Subcutaneous adipose tissue (tissue), 4 donors: ENCODE results near the gene EGR1. TPM values are rescaled to one million over a fixed set of nuclear protein-coding genes. Genes with fewer than 3 reads are reported as not detected.

Source experiments
- CTCF ChIP-seq: fragments of 450-650 bp; IDR thresholded peaks from one replicate; pipeline ENCODE4 v1.5.1; 2016; ENCODE audit warnings: low read depth, mild to moderate bottlenecking, control low read depth, antibody characterized with exemption, moderate library complexity
- total RNA-seq, 4 donors: library from RNA; depleted of rRNA; stranded (reverse); fragments of >200 nt; gene quantifications; one replicate each; pipeline ENCODE4 v1.1.0, GENCODE V29; 2016

EGR1 gene
- total RNA-seq, 4 donors from 2014 or later = 2.6 to 21.5 (median 10.4) TPM

GRCh38 chr5:138467711-138468132 is 2.4 kb downstream of the EGR1 start:
- no peak for TF ChIP-seq CTCF

DNA sequence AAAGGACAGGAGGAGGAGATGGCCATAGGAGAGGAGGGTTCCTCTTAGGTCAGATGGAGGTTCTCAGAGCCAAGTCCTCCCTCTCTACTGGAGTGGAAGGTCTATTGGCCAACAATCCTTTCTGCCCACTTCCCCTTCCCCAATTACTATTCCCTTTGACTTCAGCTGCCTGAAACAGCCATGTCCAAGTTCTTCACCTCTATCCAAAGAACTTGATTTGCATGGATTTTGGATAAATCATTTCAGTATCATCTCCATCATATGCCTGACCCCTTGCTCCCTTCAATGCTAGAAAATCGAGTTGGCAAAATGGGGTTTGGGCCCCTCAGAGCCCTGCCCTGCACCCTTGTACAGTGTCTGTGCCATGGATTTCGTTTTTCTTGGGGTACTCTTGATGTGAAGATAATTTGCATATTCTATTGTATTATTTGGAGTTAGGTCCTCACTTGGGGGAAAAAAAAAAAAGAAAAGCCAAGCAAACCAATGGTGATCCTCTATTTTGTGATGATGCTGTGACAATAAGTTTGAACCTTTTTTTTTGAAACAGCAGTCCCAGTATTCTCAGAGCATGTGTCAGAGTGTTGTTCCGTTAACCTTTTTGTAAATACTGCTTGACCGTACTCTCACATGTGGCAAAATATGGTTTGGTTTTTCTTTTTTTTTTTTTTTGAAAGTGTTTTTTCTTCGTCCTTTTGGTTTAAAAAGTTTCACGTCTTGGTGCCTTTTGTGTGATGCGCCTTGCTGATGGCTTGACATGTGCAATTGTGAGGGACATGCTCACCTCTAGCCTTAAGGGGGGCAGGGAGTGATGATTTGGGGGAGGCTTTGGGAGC is 3.1 kb downstream of the EGR1 start:
- TF ChIP-seq CTCF = no peak

- TF ChIP-seq CTCF = no peak
Observed at GRCh38 chr5:138468966-138469539, 3.8 kb downstream of the EGR1 start.

GRCh38 chr5:138469540-138470321 is 4.5 kb downstream of the EGR1 start:
- TF ChIP-seq CTCF = no peak

DNA sequence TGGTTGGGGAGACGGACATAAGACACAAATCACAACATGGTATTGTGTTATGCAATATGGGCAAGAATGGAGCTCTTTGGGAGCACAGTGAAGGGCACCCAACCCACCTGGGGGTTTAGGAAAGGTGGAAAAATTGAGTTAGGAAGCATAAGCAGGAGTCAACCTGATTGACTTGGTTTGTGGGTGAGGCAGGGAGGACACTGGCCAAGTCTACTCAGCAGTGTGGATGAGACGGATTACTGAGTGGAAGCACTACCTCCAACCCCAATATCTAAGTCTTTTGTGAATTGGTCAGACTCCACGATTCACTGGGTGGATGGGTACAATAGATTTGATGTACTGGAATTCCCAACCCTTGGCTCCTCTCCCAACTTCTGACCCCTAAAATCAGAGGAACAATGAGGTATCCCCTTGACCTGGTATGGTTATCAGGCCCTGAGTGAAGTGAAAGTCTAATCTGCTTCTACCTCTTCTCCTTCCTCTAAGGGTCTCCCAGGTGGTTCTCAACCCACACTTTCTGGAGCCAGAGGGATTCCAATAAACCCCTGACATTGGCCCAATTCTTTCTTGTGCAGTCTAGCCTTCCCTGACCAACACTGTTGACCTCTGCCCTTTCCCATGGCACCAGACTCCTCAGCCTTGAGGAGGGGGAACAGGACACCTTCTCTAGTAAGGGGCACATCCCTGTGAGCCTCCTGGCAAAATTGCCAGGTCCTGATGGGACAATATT is 5.2 kb downstream of the EGR1 start:
- no peak for TF ChIP-seq CTCF

GRCh38 chr5:138471052-138471361 is 5.7 kb downstream of the EGR1 start:
- no peak for TF ChIP-seq CTCF
